Activated effector memory CD4-positive, alpha-beta T cell treated with Interleukin-2 at 50 U/mL for 16 hours (primary cell): Measurements from ENCODE around the gene AGPAT4.

ENCODE experiments used
- DNase-seq: peaks from one replicate; pipeline ENCODE4 v3.0.0-alpha.2; 2020

The AGPAT4 gene

DNA sequence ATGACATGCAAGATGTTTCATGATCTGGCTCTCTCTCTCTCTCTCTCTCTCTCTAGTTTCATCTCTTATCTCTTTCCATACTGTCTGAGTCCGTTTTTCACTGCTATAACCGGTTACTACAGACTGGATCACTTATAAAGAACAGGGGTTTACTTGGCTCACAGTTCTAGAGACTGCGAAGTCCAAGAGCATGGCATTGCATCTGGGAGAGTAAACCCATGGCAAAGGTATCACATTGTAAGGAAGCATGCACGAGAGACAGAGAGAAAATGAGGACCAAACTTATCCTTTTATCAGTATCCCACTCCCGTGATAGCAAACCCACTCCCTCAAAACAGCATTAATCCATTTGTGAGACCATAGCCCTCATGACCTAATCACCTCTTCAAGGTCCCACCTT is 7.2 kb upstream of the AGPAT4 start:
- no peak for DNase-seq

DNA sequence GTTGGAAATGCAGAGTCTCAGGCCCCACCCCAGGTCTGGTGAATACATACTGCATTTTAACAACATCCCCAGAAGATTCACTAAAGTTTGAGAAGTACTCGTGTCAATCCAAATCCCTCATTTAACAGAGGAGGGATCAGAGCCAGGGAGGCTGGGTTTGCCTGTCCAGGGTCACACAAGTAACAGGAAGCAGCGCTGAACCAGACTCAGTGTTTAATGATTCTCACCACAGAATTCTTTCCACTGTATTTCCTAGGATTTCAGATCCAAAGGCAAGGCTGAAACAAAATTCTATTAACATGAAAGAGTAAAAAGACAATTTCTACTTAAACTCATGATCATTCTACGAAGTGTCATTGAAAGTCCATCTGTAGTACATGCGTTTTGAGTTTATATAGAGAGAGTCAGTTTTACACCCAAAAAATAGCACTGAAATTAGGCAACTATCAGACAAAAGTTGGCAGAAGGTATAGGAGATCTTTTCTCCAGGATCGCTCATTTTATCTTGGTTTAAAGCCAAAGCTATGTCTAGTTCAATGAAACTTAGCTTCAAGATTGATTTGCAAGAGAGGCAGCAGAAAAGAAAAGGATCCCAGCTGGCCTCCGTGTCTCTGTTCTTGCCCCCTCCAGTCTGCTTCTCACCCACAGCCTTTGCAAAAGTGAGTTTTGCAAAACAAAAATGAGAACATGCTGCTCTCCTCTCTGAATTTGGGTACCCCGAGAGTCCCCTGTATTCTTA is 6.0 kb upstream of the AGPAT4 start:
- no peak for DNase-seq

DNA sequence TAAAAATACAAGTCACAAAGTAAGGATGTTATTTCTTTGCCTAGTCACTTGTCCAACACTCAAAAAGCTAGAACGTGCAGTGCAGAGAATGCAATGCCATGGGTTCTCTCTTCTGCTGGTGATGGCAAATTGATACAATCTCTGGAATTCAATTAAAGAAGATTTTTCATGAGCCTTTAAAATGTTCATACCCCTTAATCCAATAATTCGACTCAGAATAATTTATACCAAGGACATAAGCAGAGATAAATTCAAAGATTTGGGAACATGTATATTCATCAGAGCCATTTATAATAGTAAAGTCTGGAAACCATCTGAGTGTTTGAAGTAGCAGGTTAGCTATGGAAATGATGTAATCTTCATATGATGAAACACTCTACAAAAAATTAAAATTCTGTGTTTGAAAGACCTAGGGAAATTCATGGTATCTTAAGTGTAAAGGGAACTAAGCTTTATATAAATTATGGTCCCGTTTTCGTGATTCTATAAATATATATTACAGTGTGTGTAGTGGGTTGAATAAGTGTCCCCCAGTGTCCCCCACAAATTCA is 2.8 kb upstream of the AGPAT4 start:
- DNase-seq = no peak

DNA sequence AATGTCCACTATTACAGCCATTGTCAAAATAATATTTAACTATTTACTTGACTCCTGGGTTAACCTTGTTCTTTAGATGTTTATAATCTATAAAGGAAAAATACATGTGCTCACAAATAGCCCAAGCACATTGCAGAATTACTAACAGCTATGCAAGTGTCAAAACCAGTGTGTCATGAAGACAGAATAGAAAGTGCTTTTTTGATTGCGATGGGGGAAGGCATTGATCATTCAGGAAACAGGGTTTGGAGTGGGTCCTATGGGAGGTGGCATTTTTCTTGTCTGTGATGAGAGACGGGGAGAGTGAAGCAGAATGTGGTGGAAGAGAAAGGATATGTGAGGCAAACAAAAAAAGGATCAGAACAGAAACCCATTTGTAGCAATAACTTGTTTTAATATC is 1.0 kb upstream of the AGPAT4 start:
- DNase-seq = no peak

DNA sequence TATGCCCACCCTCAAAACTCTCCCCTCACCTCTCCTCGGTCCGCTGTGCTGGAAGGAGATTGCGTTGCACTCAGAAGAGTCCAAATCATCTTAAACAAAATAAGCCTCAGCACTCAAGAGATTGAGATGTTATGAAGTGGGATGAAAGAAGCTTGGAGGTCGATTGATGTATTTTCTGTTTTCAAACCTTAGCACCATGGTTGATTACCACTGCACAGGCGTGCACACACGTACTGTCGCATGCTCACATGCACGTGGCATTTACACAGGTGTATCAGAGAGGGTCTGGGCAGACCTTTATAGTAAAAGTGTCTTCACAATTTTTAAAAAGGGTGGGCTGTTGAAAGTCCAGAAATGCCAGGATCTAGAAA is 612 bp upstream of the AGPAT4 start:
- DNase-seq = no peak

DNA sequence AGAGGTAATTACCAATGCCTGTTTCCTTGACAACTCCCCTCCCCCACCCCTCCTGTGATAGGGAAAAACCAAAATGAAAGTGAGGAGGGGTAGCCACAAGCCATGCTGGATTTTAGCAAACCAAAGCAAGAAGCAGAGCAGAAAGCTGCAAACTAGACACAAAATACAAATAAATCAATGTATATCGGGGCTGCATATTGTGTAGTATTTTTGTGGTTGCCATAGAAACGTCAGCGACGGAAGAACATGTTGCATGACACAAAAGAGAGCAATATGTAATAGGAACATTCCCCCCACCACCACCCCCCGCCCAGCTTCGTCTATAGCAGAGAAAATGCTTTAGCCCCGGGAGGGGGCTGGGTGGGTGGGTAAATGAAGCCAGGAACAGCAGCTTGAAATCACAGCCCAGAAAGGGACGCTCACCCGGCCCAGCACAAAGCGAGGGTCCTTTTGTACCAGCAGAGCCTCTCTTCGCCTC is 548 bp downstream of the AGPAT4 start:
- no peak for DNase-seq

DNA sequence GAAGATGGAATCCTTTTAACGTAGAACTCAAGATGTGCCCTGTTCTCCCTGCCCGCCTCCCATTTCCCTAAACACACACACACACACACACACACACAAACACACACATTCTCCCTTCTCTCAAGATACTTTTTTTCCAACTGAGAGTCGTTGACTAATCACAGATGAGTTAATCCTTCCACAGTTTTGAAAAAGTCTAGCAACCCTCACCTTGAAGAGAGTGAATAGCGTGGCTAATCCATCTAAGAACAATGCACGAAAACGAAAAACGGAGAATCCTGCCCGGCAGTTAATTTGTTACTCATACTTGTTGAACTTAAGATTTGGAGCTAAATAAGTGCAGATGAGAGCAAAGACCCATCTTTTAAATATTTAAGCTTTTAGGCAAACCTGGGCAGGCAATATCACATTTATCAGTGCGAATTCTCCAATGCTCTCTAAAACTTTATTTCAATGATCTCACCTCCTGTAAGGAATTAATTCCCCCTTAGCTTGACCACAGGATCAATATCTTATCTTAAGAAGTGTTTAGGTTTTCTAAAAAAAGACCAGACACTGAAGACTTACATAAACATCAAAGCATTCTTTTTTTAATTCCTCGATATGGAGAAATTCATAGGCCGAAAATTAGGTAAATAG is 1.1 kb downstream of the AGPAT4 start:
- no peak for DNase-seq

DNA sequence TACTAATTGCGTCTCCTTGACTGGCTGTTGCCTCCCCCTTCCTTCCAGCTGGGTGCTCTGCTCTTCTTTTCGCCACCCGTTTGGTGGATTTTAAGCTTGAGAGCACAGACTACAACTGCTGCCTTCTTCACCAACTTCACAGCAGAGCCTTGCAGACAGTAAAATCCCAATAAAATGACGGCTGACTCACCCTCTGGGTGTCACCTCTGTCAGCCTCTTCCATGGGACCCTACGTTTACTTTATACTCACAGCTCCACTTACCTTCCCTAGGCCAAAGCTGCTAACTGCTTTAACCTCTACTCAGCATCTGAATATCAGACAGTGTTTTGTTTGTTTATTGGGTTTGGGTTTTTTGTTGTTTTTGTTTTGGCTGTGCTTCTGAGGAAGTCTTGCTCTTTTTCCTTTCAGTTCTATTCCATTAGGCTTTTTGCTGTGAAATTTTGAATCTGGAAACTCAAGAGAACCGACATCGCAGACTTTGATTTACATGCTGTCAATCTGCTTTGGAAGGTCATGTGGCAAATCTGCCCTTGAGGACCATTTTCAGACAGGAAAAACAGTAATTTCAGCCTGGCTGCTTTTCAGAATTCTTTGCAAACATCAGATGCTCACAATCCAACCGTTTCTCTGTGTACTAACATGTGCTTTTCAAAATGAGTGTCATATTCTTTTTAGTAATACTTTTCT is 2.4 kb downstream of the AGPAT4 start:
- no peak for DNase-seq

DNA sequence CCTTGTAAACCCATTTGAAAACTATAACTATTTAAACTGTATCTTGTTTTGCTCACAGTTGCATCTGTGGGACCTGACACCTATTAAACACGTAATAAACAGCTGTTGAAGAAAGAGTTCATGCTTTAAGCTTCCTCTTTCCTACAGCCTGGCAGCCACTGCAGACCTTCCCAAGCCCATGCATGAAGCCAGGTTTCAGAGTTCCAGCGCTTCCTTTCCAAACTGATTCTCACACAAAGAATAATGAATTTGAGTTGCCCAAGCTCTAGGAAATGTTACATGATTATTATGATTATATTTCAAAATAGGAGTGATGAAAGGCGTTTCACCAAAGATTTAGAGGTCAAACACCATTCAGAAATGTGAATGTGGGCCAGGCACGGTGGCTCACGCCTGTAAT is 3.7 kb downstream of the AGPAT4 start:
- no peak for DNase-seq

DNA sequence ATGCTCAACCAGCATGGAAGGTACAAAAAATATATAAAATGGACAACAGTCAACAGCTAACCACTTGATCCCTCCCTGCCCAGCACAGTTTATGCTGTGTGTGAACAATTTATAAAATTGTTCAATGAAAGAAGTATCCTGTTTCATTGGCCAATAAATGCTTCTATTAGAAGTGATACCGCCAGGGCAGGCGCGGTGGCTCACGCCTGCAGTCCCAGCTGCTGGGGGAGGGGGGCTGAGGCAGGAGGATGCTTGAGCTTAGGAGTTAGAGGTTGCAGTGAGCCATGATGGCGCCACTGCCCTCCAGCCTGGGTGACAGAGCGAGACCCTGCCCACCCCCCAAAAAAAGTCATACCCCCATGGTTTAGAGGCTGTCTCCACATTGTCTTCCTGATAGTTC is 4.6 kb downstream of the AGPAT4 start:
- DNase-seq = no peak

DNA sequence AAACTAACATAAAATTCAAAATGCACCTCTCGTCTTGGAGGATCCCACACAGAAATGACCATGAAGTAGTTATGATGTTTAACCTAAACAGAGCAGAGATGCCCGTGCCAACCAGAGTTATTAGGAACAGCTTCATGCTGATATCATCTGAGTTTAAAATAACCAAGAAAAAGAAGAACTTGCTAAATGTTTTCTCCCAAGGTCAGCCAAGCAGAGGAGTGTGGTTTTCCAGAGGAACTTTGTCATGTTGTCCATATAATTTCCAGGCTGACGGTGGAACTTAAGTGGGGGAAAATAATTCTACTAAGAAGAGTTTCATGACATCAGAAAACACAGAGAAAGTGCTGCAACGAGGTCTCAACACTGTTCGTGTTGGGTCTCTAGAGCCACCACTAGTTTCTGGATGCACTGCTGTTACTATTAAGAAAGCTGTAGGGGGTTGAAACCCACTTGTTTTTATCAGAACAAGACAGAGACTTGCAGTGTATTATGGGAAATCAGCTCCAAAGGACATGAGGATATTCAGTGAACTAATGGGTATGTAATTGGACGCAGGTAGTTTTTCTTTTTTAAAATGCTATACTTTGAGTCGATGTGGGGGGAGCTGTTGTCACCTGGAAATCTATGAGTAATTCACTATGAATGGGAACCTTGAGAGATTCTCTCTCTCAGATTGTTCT is 5.2 kb downstream of the AGPAT4 start:
- DNase-seq = no peak

DNA sequence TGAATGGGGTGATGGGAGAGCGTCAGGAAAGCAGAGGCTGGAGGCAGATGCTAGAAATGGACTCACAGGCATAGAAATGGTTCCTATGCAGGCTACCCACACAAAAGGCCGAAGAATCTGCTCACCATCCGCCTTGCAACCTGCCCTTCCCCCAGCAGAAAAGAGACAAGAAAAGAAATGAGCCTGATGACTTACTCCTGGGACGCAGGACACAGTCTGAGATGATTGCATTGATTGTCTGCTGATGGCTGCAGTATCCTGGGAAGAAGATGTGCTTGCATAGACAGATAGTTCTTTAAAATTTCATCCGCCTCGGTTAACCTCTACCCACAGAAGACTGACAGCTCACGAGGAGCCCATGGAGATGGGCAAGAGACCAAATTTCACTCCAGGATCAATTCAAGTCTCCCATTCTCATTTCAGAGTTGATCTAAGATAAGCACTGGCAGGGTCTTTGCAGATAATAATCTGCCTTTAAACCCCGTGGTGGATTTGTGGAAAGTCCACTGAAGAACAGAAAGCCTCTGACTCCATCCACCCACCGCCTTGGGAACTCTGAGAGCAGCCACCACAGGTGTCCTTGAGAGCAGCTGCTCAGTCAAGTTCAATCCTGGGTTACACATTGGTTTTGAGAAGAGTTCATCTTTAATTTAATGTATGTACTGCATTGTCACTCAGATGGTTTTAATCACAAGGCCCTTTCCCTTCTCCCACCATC is 7.2 kb downstream of the AGPAT4 start:
- DNase-seq = no peak

DNA sequence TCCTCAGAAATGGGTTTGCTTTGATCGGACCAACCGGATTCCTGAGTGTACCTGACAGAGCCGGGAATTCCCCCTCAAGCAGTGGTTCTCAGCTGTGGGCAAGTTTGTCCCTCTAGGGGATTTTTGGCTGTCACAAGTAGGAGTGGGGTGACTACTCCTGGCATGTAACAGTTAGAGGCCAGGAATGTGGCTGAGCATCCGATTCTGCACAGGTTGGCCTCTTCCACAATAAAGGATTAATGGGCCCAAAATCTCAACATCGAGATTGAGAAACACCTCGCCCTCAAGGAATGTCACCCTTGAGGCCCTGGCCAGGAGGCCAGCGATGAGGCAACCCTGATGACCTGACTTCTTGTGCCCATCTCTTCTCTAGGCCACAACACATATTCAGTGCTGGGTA is 7.9 kb downstream of the AGPAT4 start:
- no peak for DNase-seq

DNA sequence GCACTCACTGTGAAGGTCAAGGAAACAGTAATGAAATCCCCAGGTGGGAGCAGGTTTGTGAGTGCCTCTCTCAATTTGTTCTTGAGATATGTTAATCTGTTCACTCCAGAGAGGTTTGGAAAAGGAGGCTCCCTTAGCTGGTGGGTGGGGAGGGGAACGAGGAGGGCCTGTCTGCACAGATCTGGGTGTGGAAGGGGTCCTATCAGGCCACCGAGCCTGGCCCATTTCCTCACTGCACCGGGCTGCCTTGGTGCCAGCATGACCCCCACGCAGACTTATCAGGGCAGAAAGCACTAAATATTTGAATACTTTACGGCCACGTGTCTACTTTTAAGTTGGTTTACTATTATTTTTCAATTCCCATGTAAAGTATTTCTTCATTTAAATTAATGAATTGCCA is 8.3 kb downstream of the AGPAT4 start:
- DNase-seq = no peak

DNA sequence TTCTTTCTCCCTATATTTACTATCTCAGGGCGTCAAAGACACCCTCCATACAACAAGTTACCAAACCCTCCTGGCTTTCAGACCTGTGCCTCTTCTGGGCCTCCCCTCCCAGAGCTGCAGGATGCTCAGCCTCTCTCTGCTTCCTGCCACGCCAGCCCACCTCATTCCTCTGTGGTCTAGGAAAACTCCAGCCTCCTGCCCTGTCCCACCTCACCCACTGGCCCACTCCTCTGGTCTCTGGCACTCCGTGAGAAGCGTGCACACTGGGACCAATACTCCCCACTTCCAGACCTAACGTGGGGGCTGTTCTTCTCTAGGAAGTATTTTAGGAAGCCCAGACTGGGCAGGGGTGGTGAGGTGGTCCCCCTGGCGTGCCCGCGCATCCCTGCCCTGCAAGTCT is 9.7 kb downstream of the AGPAT4 start:
- no peak for DNase-seq

DNA sequence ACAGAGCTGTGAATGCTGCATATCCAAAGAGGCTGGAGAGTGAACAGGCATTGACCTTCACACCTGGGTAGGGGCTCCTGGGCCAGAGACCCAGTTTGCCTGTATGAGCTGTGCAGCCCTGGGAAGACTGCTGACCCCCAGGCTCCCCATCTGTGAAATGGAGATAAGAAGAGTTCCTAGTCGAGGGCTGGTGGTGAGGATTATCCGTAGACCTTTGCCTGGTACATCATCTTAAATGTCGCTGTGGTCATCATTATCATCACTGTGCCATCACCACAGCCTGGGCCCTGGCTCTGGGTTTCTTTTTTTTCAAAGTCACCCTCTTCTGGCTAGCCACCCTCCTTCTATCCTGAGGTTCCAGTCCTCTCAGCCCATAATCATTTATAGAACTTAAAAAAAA is 12.0 kb downstream of the AGPAT4 start:
- no peak for DNase-seq

DNA sequence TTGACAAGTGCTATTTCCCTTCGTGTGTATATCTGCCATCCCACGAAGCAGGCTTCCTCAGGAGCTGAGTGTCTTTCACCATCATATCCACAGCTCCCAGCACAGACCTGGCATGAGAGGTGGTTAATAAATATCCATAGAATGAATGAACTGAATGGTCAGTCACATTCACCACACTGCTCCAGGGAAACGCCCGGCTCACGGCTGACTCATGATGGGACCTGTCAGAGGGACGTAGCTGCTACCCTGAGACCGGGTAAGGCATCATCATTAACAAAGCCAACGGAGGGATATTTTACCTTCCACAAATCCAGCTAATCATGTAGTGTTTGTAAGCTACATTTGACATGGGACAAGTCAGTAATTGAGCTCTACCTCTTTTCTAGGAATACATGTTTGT is 12.5 kb downstream of the AGPAT4 start:
- no peak for DNase-seq

DNA sequence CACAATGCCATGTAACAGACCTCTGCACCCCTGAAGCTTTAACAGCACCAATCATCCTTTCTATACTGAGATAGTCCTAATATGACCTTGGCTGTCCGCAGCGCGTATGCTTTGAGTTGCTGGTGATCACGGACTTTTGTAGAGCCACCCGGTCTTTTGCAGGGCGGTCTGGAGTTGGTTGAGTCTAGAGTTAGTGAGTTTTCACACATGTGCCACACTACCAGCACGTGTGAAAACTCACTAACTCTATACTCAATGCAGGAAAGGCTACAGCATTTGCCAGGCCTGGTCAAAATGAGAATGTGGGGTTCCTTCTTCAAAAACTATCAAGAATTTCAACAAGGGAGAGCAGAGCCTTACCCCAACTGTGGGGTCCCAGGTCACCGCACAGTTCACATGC is 14.6 kb downstream of the AGPAT4 start:
- no peak for DNase-seq

DNA sequence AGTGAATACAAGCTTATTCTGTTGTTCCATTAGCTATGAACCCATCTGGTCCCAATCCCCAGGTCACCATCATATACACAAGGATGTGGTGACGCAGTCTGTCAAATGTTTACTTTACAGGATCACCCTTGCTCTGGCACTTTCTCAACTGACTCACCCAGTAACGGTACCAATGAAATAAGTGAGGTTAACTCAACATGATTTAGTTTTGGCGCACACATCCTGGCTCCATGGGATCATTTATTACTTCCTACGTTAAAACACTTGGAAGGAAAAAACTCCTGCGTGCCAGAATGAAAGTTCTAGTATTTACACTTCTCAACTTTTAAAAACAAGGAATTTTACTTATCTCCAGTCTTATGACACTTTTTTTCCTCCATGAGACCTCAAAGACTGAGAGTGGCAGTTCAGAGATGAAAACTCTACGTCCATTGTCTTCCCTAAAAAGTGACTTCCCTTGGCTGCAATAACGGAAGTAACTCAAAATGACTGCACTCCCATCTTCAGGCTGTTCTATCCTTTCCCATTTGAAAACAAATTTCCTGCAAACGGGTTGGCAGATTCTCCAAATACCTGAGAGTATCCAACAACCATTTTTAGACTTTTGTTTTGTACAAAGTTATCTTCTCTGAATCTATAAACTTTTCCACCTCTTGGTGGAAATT is 15.9 kb downstream of the AGPAT4 start:
- no peak for DNase-seq

DNA sequence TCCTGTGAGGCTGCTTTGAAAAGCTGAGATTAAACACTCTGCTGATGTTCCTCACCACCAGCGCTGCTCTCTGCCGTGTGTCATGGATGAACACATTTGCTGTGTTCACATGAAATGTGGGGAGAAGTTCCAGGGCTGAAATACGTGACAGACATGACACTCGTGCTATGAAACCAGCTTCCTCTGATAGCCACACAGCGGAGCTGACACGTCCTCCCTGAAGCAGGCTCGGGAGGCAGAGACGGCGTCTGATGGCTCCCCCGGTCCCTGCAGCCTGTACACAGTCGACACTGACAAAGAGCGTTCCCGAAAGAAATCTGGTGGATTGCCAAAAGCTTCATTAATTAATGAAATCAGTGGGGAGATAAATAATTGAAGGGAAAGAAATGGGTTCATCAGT is 17.5 kb downstream of the AGPAT4 start:
- DNase-seq = no peak

DNA sequence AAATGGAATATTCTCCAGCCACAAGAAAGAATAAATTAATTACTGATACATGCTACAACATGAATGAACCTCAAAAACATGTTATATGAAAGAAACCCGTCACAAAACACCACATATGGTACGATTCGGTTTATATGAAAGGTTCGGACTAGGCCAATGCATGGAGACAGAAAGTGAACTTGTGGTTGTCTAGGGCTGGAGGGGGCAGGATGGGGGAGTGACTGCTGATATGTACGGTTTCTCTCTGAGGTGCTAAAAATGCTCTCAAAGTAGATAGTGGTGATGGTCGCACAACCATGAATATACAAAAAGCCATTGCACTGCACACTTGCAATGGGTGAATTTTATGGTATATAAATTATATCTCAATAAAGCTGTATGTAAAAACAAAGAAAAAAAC is 18.3 kb downstream of the AGPAT4 start:
- no peak for DNase-seq
